ENCODE measurements around the gene VCAN. TPM values are rescaled to one million over a fixed set of nuclear protein-coding genes. Genes with fewer than 3 reads are reported as not detected.

The VCAN gene
- total and polyA plus RNA-seq, 2 experiments from 2014 or later = 98.5 to 327 TPM

DNA sequence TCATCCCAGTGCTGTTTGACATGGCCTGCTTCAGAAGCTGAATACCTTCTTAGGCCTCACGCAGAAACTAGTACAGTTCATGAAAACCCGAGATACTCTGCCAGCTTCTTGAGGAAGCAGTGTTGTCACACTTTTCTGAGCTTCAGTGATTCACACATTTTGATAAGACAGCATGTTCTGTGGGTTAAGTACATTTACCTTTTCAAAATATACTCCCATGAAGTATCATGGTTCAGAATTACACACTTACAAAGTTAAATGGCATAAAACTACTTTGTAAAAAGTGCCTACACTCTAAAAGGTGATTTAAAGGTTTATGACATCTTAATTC is 56.9 kb downstream of the VCAN start:
- Histone ChIP-seq H4K20me1 (ENCODE audit: insufficient read depth) (no peaks in the 10 kb centered on the region), H3F3A (ENCODE audit: insufficient read depth) (peaks cover 17% of the 10 kb centered on the region; the same call in 1 of the 2 replicates), H3K79me2 (ENCODE audit: insufficient read depth) (no peaks in the 10 kb centered on the region), H3K4me2 (ENCODE audit: unreplicated experiment) (no peak overlapping the region), H3K9me2 (ENCODE audit: insufficient read depth) (no peaks in the 10 kb centered on the region), H2AFZ (no peak overlapping the region), H3K4me3 (no peak overlapping the region), H3K27ac (no peak overlapping the region), H3K36me3 (ENCODE audit: low read depth) (peaks cover 16% of the 10 kb centered on the region; the same call in 1 of the 2 replicates), H3K27me3 (replicated peaks; ENCODE audit: insufficient read depth) (no peaks in the 10 kb centered on the region), H3K9ac (no peak overlapping the region), H3K9me3 (ENCODE audit: low read depth) (no peaks in the 10 kb centered on the region), H3K4me1 (ENCODE audit: insufficient read depth) (peaks cover 12% of the 10 kb centered on the region)
- 85 to 89% methylated on average over 2 of the region's 2 CpGs for WGBS, 2 experiments (ENCODE audit: low coverage in 1 of 2, low lambda C conversion rate in 2 of 2, missing lambda C conversion rate in 2 of 2)
- no peak for DNase-seq
- TF ChIP-seq EZH2 (IDR thresholded peaks at IDR 0.05; ENCODE audit: insufficient read depth, poor library complexity, severe bottlenecking) = no peak
- no peak for TF ChIP-seq EZH2phosphoT487 (IDR thresholded peaks at IDR 0.05; ENCODE audit: insufficient read depth, low read depth)
- in situ Hi-C loops (cut with MboI) = no loop called here

DNA sequence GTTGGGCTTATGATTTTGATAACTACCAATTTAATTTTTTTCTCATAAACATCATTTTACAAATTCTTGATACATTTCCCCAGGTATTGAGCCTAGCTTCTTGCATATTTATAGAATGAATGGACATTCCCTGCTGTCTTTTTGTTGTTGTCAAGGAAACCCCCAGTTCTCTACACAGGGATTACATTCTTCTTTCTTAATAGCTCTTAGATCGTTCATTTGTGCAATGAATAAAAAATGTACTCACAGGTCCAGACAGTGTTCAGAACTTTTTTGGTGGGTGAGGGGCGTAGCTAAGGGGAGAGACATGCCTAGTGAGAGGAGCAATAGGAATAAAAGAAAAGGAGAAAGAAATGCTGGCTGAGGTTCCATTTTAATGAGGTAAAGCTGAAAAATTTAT is 58.6 kb downstream of the VCAN start:
- 52 to 56% methylated on average over 2 of the region's 2 CpGs for WGBS, 2 experiments (ENCODE audit: low coverage in 1 of 2, low lambda C conversion rate in 2 of 2, missing lambda C conversion rate in 2 of 2)
- DNase-seq = peak; percentile 40
- Histone ChIP-seq H3K9me2 (ENCODE audit: insufficient read depth) (no peaks in the 10 kb centered on the region), H3K27me3 (replicated peaks; ENCODE audit: insufficient read depth) (no peaks in the 10 kb centered on the region), H3K4me3 (no peak overlapping the region), H3F3A (ENCODE audit: insufficient read depth) (peaks cover 11% of the 10 kb centered on the region; the same call in 1 of the 2 replicates), H2AFZ (no peak overlapping the region), H3K4me1 (ENCODE audit: insufficient read depth) (peaks cover 12% of the 10 kb centered on the region), H3K9me3 (ENCODE audit: low read depth) (no peaks in the 10 kb centered on the region), H3K4me2 (ENCODE audit: unreplicated experiment) (peak overlapping the region; percentile 21), H3K9ac (no peak overlapping the region), H3K36me3 (ENCODE audit: low read depth) (peaks cover 9% of the 10 kb centered on the region; the same call in 1 of the 2 replicates), H3K79me2 (ENCODE audit: insufficient read depth) (no peaks in the 10 kb centered on the region), H3K27ac (no peak overlapping the region), H4K20me1 (ENCODE audit: insufficient read depth) (no peaks in the 10 kb centered on the region)
- in situ Hi-C loops (cut with MboI) = no loop called here
- TF ChIP-seq EZH2 (IDR thresholded peaks at IDR 0.05; ENCODE audit: insufficient read depth, poor library complexity, severe bottlenecking) (no peak), EZH2phosphoT487 (IDR thresholded peaks at IDR 0.05; ENCODE audit: insufficient read depth, low read depth) (no peak)

DNA sequence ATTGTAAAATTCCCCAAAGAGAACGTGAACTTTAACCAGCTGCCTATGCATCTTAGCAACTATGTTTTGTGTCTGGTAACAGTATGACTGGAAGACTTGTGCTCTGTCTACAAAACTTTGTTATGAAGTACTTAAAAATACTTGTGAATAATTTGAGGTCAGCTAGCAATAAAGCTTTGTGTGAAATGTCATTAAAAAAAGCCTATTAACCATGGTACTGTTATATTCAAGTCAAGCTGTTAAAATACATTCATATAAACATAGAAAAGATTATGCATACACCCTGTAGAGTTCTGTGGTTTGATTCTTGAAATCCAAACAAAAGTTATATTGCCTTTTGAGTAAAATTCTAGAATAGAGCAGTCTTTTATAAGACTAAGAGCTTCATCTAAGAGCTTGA is 60.1 kb downstream of the VCAN start:
- 94 to 95% methylated on average over 1 of the region's 1 CpG for WGBS, 2 experiments (ENCODE audit: low coverage in 1 of 2, low lambda C conversion rate in 2 of 2, missing lambda C conversion rate in 2 of 2)
- Histone ChIP-seq H3K4me1 (ENCODE audit: insufficient read depth) (peaks cover 12% of the 10 kb centered on the region), H3K4me3 (no peak overlapping the region), H2AFZ (no peak overlapping the region), H3K9me3 (ENCODE audit: low read depth) (no peaks in the 10 kb centered on the region), H3K4me2 (ENCODE audit: unreplicated experiment) (no peak overlapping the region), H3K79me2 (ENCODE audit: insufficient read depth) (no peaks in the 10 kb centered on the region), H3K36me3 (ENCODE audit: low read depth) (peaks cover 9% of the 10 kb centered on the region; the same call in 1 of the 2 replicates), H3K27ac (no peak overlapping the region), H3K9me2 (ENCODE audit: insufficient read depth) (no peaks in the 10 kb centered on the region), H3F3A (ENCODE audit: insufficient read depth) (peaks cover 14% of the 10 kb centered on the region; the same call in 1 of the 2 replicates), H3K9ac (no peak overlapping the region), H3K27me3 (replicated peaks; ENCODE audit: insufficient read depth) (no peaks in the 10 kb centered on the region), H4K20me1 (ENCODE audit: insufficient read depth) (no peaks in the 10 kb centered on the region)
- TF ChIP-seq EZH2phosphoT487 (IDR thresholded peaks at IDR 0.05; ENCODE audit: insufficient read depth, low read depth) (no peak), EZH2 (IDR thresholded peaks at IDR 0.05; ENCODE audit: insufficient read depth, poor library complexity, severe bottlenecking) (no peak)
- no peak for DNase-seq
- in situ Hi-C loops (cut with MboI) = no loop called here

GRCh38 chr5:83538786-83539462 is 67.4 kb downstream of the VCAN start:
- DNase-seq = no peak
- TF ChIP-seq EZH2phosphoT487 (IDR thresholded peaks at IDR 0.05; ENCODE audit: insufficient read depth, low read depth) (no peak), EZH2 (IDR thresholded peaks at IDR 0.05; ENCODE audit: insufficient read depth, poor library complexity, severe bottlenecking) (no peak)
- no peak overlapping the region for H3K4me2 ChIP-seq (ENCODE audit: unreplicated experiment)
- no peaks in the 10 kb centered on the region for H4K20me1 ChIP-seq (ENCODE audit: insufficient read depth)
- H3K9me3 ChIP-seq (ENCODE audit: low read depth) = no peaks in the 10 kb centered on the region
- H3K9ac ChIP-seq = no peak overlapping the region
- in situ Hi-C loops (cut with MboI) = no loop called here
- H2AFZ ChIP-seq = no peak overlapping the region
- 97 to 99% methylated on average over 4 of the region's 4 CpGs for WGBS, 2 experiments (ENCODE audit: low coverage in 1 of 2, low lambda C conversion rate in 2 of 2, missing lambda C conversion rate in 2 of 2)
- H3K9me2 ChIP-seq (ENCODE audit: insufficient read depth) = no peaks in the 10 kb centered on the region
- peaks cover 7% of the 10 kb centered on the region; the same call in 1 of the 2 replicates for H3K4me1 ChIP-seq (ENCODE audit: insufficient read depth)
- peaks cover 36% of the 10 kb centered on the region for H3K36me3 ChIP-seq (ENCODE audit: low read depth)
- no peak overlapping the region for H3K4me3 ChIP-seq
- peaks cover 25% of the 10 kb centered on the region for H3F3A ChIP-seq (ENCODE audit: insufficient read depth)
- no peaks in the 10 kb centered on the region for H3K27me3 ChIP-seq (replicated peaks; ENCODE audit: insufficient read depth)
- H3K27ac ChIP-seq = no peak overlapping the region
- peaks cover 17% of the 10 kb centered on the region; the same call in 1 of the 2 replicates for H3K79me2 ChIP-seq (ENCODE audit: insufficient read depth)
